Lung (tissue), 12 donors: Measurements from ENCODE around the gene PTGES3. TPM values are rescaled to one million over a fixed set of nuclear protein-coding genes. Genes with fewer than 3 reads are reported as not detected.

ENCODE experiments used
- ATAC-seq: fragments of 200-7000 bp; cut with Tn5 transposase; one replicate; pipeline ENCODE4 v1.9.1; 2020; ENCODE audit warnings: moderate number of reproducible peaks; ENCODE audit not compliant: insufficient read depth, low FRiP score
- DNase-seq, 3 donors: peaks; one replicate each; pipeline ENCODE4 v3.0.0-alpha.2; 2013 to 2017
- H3K27ac ChIP-seq, 2 donors: one replicate each; pipeline ENCODE4 v1.5.1; 2013; ENCODE audit warnings: mild to moderate bottlenecking in 2 of 2, moderate library complexity in 2 of 2, control low read depth in 1 of 2, inconsistent platforms in 1 of 2, low read depth in 1 of 2, low read length in 1 of 2
- H3K27me3 ChIP-seq, 3 donors: one replicate each; pipeline ENCODE4 v1.5.1; 2013; ENCODE audit warnings: low read length in 2 of 3; ENCODE audit not compliant: control insufficient read depth in 3 of 3, insufficient read depth in 3 of 3
- H3K36me3 ChIP-seq, 4 donors: one replicate each; pipeline ENCODE4 v1.5.1; 2013; ENCODE audit warnings: low read length in 4 of 4, mild to moderate bottlenecking in 1 of 4, moderate library complexity in 1 of 4; ENCODE audit not compliant: control insufficient read depth in 4 of 4, insufficient read depth in 4 of 4
- H3K4me1 ChIP-seq, 5 donors: one replicate each; pipeline ENCODE4 v1.5.1; 2013; ENCODE audit warnings: low read length in 5 of 5, mild to moderate bottlenecking in 2 of 5, moderate library complexity in 1 of 5; ENCODE audit not compliant: control insufficient read depth in 5 of 5, insufficient read depth in 5 of 5
- H3K4me3 ChIP-seq: one replicate; pipeline ENCODE4 v1.5.1; 2013; ENCODE audit warnings: mild to moderate bottlenecking, control low read depth, moderate library complexity
- H3K9ac ChIP-seq, 2 donors: one replicate each; pipeline ENCODE4 v1.5.1; 2013; ENCODE audit warnings: low read length in 2 of 2, control low read depth in 1 of 2; ENCODE audit not compliant: insufficient read depth in 1 of 2
- H3K9me3 ChIP-seq, 4 donors: one replicate each; pipeline ENCODE4 v1.5.1; 2013; ENCODE audit warnings: low read length in 3 of 4, mild to moderate bottlenecking in 1 of 4, moderate library complexity in 1 of 4; ENCODE audit not compliant: control insufficient read depth in 4 of 4, insufficient read depth in 3 of 4
- WGBS, 2 donors: extraction: QIAGEN DNeasy Blood & Tissue Kit; methylation state at CpG; one replicate each; pipeline ENCODE4 v1.1.7; 2013; 5-methylcytosine and 5-hydroxymethylcytosine counted together
- polyA plus RNA-seq, 2 donors: library from polyadenylated mRNA; stranded (reverse); fragments of 200-250 nt; gene quantifications; one replicate each; pipeline ENCODE4 v1.2.1, GENCODE V29; 2013
- total RNA-seq, 2 donors: library from RNA; depleted of rRNA in 1 of 2; stranded (reverse); fragments of >200 nt in 1 of 2; gene quantifications; one replicate each; pipeline ENCODE4 v1.2.1, GENCODE V29; 2014 to 2021
- TF ChIP-seq, protein P1 (sequence below): IDR thresholded peaks from 2 replicates; pipeline ENCODE4 v1.5.1; 2012; ENCODE audit warnings: mild to moderate bottlenecking; ENCODE audit errors: control extremely low read depth, extremely low read depth
- donor health status: control.
- donor health status: control.
- donor health status: Bipolar disorder and iron deficiency.
- donor health status: healthy.
- donor health status: DM: yes; HTN: yes; CAD: no.

Gene PTGES3
- total and polyA plus RNA-seq, 4 donors: 88.6 to 180 (median 152) TPM

DNA sequence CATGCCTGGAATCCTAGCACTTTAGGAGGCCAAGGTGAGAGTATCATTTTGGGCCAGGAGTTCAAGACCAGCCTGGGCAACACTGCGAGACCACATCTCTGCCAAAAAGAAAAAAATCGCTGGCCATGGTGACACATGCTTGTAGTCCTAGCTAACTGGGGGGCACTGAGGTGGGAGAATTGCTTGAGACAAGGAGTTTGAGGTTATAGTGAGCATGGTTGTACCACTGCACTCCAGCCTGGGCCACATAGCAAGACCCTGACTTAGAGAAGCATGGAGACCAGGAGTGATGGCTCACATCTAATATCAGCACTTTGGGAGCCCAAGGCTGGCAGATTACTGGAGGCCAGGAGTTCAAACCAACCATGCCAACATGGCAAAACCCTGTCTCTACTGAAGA, 9.2 kb downstream of the PTGES3 start:
- DNase-seq: no peak
- ATAC-seq: no peak
- 90 to 94% methylated on average over 2 of the region's 2 CpGs for WGBS, 2 donors
- TF ChIP-seq, protein P1, sequence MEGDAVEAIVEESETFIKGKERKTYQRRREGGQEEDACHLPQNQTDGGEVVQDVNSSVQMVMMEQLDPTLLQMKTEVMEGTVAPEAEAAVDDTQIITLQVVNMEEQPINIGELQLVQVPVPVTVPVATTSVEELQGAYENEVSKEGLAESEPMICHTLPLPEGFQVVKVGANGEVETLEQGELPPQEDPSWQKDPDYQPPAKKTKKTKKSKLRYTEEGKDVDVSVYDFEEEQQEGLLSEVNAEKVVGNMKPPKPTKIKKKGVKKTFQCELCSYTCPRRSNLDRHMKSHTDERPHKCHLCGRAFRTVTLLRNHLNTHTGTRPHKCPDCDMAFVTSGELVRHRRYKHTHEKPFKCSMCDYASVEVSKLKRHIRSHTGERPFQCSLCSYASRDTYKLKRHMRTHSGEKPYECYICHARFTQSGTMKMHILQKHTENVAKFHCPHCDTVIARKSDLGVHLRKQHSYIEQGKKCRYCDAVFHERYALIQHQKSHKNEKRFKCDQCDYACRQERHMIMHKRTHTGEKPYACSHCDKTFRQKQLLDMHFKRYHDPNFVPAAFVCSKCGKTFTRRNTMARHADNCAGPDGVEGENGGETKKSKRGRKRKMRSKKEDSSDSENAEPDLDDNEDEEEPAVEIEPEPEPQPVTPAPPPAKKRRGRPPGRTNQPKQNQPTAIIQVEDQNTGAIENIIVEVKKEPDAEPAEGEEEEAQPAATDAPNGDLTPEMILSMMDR: no peak
- H3K27ac ChIP-seq: no peak overlapping the region
- H3K27me3 ChIP-seq: no peaks in the 10 kb centered on the region
- H3K4me3 ChIP-seq: no peak overlapping the region
- H3K4me1 ChIP-seq: peaks cover 0 to 15% (median 0%) of the 10 kb centered on the region in 5 donors
- no peak overlapping the region for H3K9ac ChIP-seq
- no peaks in the 10 kb centered on the region for H3K9me3 ChIP-seq
- peaks cover 4 to 18% (median 9%) of the 10 kb centered on the region in 4 donors for H3K36me3 ChIP-seq

DNA sequence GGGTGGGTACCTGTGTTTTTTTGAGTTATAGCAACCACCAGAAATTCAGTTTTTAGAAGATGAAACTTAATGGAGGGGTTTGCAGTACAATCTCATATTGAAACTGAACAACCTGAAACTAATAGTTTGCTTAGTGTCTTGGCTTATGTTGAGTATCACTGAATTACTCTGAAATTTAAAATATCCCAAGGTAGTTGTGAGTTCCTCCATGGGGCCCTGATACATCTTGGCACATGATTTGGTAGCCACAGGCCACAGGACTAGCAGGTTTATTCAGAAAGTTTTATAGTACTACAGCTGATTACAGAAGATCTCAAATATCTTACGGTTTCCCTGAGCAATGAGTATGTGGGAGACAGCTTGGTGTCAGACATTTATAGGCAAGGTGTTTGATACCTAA, 10.4 kb downstream of the PTGES3 start:
- whole genome bisulfite sequencing, 2 donors: 81 to 85% methylated on average over 1 of the region's 1 CpG
- Histone ChIP-seq H3K36me3 (peaks cover 4 to 17% (median 9%) of the 10 kb centered on the region in 4 donors), H3K27me3 (no peaks in the 10 kb centered on the region), H3K9me3 (no peaks in the 10 kb centered on the region), H3K4me3 (no peak overlapping the region), H3K27ac (no peak overlapping the region), H3K9ac (no peak overlapping the region), H3K4me1 (peaks cover 0 to 14% (median 0%) of the 10 kb centered on the region in 5 donors)
- TF ChIP-seq, protein P1: no peak
- ATAC-seq (no peak), DNase-seq (no peak)

DNA sequence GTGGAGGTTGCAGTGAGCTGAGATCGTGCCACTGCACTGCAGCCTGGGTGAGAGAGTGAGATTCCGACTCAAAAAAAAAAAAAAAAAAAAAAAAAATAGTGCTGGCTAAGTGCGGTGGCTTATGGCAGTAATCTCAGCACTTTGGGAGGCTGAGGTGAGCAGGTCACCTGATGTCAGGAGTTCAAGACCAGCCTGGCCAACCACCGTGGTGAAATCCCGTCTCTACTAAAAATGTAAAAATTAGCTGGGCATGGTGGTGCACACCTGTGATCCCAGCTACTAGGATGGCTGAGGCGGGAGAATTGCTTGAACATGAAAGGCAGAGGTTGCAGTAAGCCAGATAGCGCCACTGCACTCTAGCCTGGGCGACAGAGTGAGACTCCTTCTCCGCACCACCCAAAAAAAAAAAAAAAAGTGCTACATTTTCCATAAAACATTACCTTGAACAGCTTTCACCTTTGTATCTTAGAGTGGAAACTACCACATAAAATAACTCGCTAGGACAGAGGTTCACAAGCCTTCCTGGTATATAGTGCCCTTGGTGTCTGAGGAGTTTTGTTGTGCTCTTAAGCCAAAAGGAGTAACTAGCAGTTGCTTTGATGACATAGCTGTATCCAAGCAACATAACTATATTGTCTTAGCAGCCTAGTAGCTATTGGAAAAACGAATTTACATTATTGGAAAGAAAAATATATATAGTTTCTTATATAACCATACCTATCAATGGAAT, 11.1 kb downstream of the PTGES3 start:
- TF ChIP-seq, protein P1: no peak
- ATAC-seq (no peak), DNase-seq (no peak)
- Histone ChIP-seq H3K9me3 (no peaks in the 10 kb centered on the region), H3K36me3 (peaks cover 7 to 19% (median 9%) of the 10 kb centered on the region in 4 donors), H3K27me3 (no peaks in the 10 kb centered on the region), H3K4me3 (no peak overlapping the region), H3K27ac (no peak overlapping the region), H3K9ac (no peak overlapping the region), H3K4me1 (peaks cover 0 to 10% (median 0%) of the 10 kb centered on the region in 5 donors)
- 81 to 93% methylated on average over 11 of the region's 11 CpGs for WGBS, 2 donors
